ENCODE results near the gene MAP3K14. TPM values are rescaled to one million over a fixed set of nuclear protein-coding genes. Genes with fewer than 3 reads are reported as not detected.

The MAP3K14 gene
- total RNA-seq, 1 experiment from 2014 or later, result 58.3 TPM

GRCh38 chr17:45332505-45332904 lies 15.7 kb upstream of the MAP3K14 start:
- H3K27me3 ChIP-seq (ENCODE audit: insufficient read depth, low read depth), result no peaks in the 10 kb centered on the region
- ChIA-PET CTCF (no interaction called here), POLR2A (ENCODE audit: unreplicated experiment) (no interaction called here)
- no TSS peak for BruUV-seq (replicated peaks)
- H3K36me3 ChIP-seq (ENCODE audit: low read depth), result no peaks in the 10 kb centered on the region
- no peaks in the 10 kb centered on the region for H3K9me2 ChIP-seq (ENCODE audit: insufficient read depth)
- TF ChIP-seq, protein P1, sequence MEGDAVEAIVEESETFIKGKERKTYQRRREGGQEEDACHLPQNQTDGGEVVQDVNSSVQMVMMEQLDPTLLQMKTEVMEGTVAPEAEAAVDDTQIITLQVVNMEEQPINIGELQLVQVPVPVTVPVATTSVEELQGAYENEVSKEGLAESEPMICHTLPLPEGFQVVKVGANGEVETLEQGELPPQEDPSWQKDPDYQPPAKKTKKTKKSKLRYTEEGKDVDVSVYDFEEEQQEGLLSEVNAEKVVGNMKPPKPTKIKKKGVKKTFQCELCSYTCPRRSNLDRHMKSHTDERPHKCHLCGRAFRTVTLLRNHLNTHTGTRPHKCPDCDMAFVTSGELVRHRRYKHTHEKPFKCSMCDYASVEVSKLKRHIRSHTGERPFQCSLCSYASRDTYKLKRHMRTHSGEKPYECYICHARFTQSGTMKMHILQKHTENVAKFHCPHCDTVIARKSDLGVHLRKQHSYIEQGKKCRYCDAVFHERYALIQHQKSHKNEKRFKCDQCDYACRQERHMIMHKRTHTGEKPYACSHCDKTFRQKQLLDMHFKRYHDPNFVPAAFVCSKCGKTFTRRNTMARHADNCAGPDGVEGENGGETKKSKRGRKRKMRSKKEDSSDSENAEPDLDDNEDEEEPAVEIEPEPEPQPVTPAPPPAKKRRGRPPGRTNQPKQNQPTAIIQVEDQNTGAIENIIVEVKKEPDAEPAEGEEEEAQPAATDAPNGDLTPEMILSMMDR (conservative IDR thresholded peaks at IDR 0.05), result no peak
- TF ChIP-seq EZH2 (IDR thresholded peaks at IDR 0.05; ENCODE audit: low read depth), result no peak
- H3F3A ChIP-seq (ENCODE audit: insufficient read depth, low read depth), result peaks cover 15% of the 10 kb centered on the region
- DNase-seq, result no peak
- no peak overlapping the region for H3K4me3 ChIP-seq
- intact Hi-C loops (cut with micrococcal nuclease; ENCODE audit: unreplicated experiment), result no loop called here
- no peaks in the 10 kb centered on the region for H4K20me1 ChIP-seq (ENCODE audit: insufficient read depth)
- no peak overlapping the region for H3K27ac ChIP-seq
- peaks cover 26% of the 10 kb centered on the region for H3K4me1 ChIP-seq (replicated peaks; ENCODE audit: insufficient read depth)
- no peak overlapping the region for H2AFZ ChIP-seq
- H3K4me2 ChIP-seq, result no peak overlapping the region
- H3K79me2 ChIP-seq (ENCODE audit: low read depth), result no peaks in the 10 kb centered on the region
- no peaks in the 10 kb centered on the region for H3K9me3 ChIP-seq (ENCODE audit: insufficient read depth, low read depth)

GRCh38 chr17:45326626-45327025 lies 9.8 kb upstream of the MAP3K14 start:
- Histone ChIP-seq H2AFZ (no peak overlapping the region), H3K4me1 (replicated peaks; ENCODE audit: insufficient read depth) (peaks cover 27% of the 10 kb centered on the region), H3K9me2 (ENCODE audit: insufficient read depth) (no peaks in the 10 kb centered on the region), H3K9me3 (ENCODE audit: insufficient read depth, low read depth) (no peaks in the 10 kb centered on the region), H3K4me3 (no peak overlapping the region), H3K4me2 (no peak overlapping the region), H4K20me1 (ENCODE audit: insufficient read depth) (no peaks in the 10 kb centered on the region), H3K27me3 (ENCODE audit: insufficient read depth, low read depth) (no peaks in the 10 kb centered on the region), H3K27ac (no peak overlapping the region), H3K36me3 (ENCODE audit: low read depth) (no peaks in the 10 kb centered on the region), H3K79me2 (ENCODE audit: low read depth) (no peaks in the 10 kb centered on the region), H3F3A (ENCODE audit: insufficient read depth, low read depth) (peaks cover 28% of the 10 kb centered on the region)
- CTCF ChIA-PET, result no interaction called here
- no TSS peak for BruUV-seq (replicated peaks)
- POLR2A ChIA-PET (ENCODE audit: unreplicated experiment), result interaction anchor here (0.7 kb wide), 1 partner anchor 44 kb away, joined by 3 read pairs; no protein-coding TSS in a partner anchor
- intact Hi-C loops (cut with micrococcal nuclease; ENCODE audit: unreplicated experiment), result no loop called here
- DNase-seq, result no peak
- TF ChIP-seq, protein P1 (conservative IDR thresholded peaks at IDR 0.05), result no peak
- TF ChIP-seq EZH2 (IDR thresholded peaks at IDR 0.05; ENCODE audit: low read depth), result no peak

DNA sequence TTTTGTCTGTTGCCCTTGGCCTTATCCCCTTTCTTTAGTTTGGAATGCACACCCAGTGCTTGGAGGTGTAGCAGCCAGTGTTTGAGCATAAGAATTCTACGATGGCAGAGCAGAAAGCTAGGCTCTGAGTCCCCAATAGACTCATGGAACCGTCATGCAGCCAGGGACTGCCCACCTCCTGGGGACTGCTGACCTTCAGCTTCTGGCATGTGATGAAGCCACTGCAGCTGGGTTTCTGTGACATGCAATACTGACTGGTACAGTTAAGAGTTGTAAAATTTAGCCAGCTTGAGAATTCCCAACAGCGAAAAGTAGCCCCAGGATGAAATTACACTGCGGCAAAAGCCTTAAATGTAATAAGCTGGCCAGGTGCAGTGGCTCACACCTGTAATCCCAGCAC lies 9.0 kb upstream of the MAP3K14 start:
- no peaks in the 10 kb centered on the region for H3K9me3 ChIP-seq (ENCODE audit: insufficient read depth, low read depth)
- H3K27ac ChIP-seq, result no peak overlapping the region
- TF ChIP-seq EZH2 (IDR thresholded peaks at IDR 0.05; ENCODE audit: low read depth), result no peak
- TF ChIP-seq, protein P1 (conservative IDR thresholded peaks at IDR 0.05), result no peak
- intact Hi-C loops (cut with micrococcal nuclease; ENCODE audit: unreplicated experiment), result no loop called here
- H3K27me3 ChIP-seq (ENCODE audit: insufficient read depth, low read depth), result no peaks in the 10 kb centered on the region
- no peak overlapping the region for H3K4me3 ChIP-seq
- POLR2A ChIA-PET (ENCODE audit: unreplicated experiment), result interaction anchor here (0.7 kb wide), 1 partner anchor 45 kb away, joined by 3 read pairs; no protein-coding TSS in a partner anchor
- peaks cover 34% of the 10 kb centered on the region for H3K4me1 ChIP-seq (replicated peaks; ENCODE audit: insufficient read depth)
- no peaks in the 10 kb centered on the region for H3K79me2 ChIP-seq (ENCODE audit: low read depth)
- CTCF ChIA-PET, result interaction anchor here (0.7 kb wide), 1 partner anchor 59 kb away, joined by 3 read pairs; no protein-coding TSS in a partner anchor
- no peaks in the 10 kb centered on the region for H4K20me1 ChIP-seq (ENCODE audit: insufficient read depth)
- H3K36me3 ChIP-seq (ENCODE audit: low read depth), result no peaks in the 10 kb centered on the region
- BruUV-seq (replicated peaks), result no TSS peak
- no peaks in the 10 kb centered on the region for H3K9me2 ChIP-seq (ENCODE audit: insufficient read depth)
- H2AFZ ChIP-seq, result no peak overlapping the region
- H3K4me2 ChIP-seq, result no peak overlapping the region
- no peak for DNase-seq
- peaks cover 32% of the 10 kb centered on the region for H3F3A ChIP-seq (ENCODE audit: insufficient read depth, low read depth)
